Smooth muscle cell (in vitro differentiated cells): ENCODE data around the gene PRSS38. TPM values are rescaled to one million over a fixed set of nuclear protein-coding genes. Genes with fewer than 3 reads are reported as not detected.

Experiments
- DNase-seq: peaks from one replicate; lab custom pipeline; 2025; ENCODE audit not compliant: unreplicated experiment; lab: John Stamatoyannopoulos, UW
- H2AFZ ChIP-seq: fragments of 200-600 bp; sonication (generic); 2 replicates; pipeline ENCODE4 v1.6.0; 2016; ENCODE audit warnings: antibody characterized with exemption, low read depth, mild to moderate bottlenecking
- H3F3A ChIP-seq: fragments of 200-600 bp; sonication (generic); 2 replicates; pipeline ENCODE4 v1.6.0; 2017; ENCODE audit warnings: antibody characterized with exemption, low read depth
- H3K27ac ChIP-seq: fragments of 200-600 bp; sonication (generic); 2 replicates; pipeline ENCODE4 v1.5.1; 2016; ENCODE audit warnings: low read depth, mild to moderate bottlenecking
- H3K27me3 ChIP-seq: fragments of 200-600 bp; sonication (generic); 2 replicates; pipeline ENCODE4 v1.6.1; 2016; ENCODE audit warnings: low read depth, mild to moderate bottlenecking
- H3K36me3 ChIP-seq: fragments of 200-600 bp; sonication (generic); 2 replicates; pipeline ENCODE4 v1.5.1; 2016; ENCODE audit warnings: low read depth
- H3K4me1 ChIP-seq: fragments of 200-600 bp; sonication (generic); 2 replicates; pipeline ENCODE4 v1.5.1; 2016; ENCODE audit warnings: low read depth
- H3K4me2 ChIP-seq: fragments of 200-600 bp; sonication (generic); 2 replicates; pipeline ENCODE4 v1.6.0; 2016; ENCODE audit warnings: mild to moderate bottlenecking
- H3K4me3 ChIP-seq: fragments of 200-600 bp; sonication (generic); 2 replicates; pipeline ENCODE4 v1.5.1; 2016; ENCODE audit warnings: mild to moderate bottlenecking
- H3K79me2 ChIP-seq: fragments of 200-600 bp; sonication (generic); 2 replicates; pipeline ENCODE4 v1.6.0; 2016; ENCODE audit warnings: low read depth, mild to moderate bottlenecking
- H3K9ac ChIP-seq: fragments of 200-600 bp; sonication (generic); 2 replicates; pipeline ENCODE4 v1.6.0; 2016; ENCODE audit warnings: low read depth
- H3K9me3 ChIP-seq: fragments of 200-600 bp; sonication (generic); replicated peaks from 2 replicates; pipeline ENCODE4 v1.5.1; 2016; ENCODE audit warnings: low read depth
- H4K20me1 ChIP-seq: fragments of 200-600 bp; sonication (generic); 2 replicates; pipeline ENCODE4 v1.6.0; 2016; ENCODE audit warnings: low read depth
- CTCF ChIP-seq: fragments of 200-600 bp; sonication (generic); IDR thresholded peaks from 2 replicates; pipeline ENCODE4 v1.5.1; 2017; ENCODE audit warnings: borderline replicate concordance, mild to moderate bottlenecking, antibody characterized with exemption; ENCODE audit not compliant: insufficient read depth, poor library complexity, severe bottlenecking
- WGBS: methylation state at CpG from one replicate; pipeline ENCODE4 v1.1.7; 2016; ENCODE audit warnings: low lambda C conversion rate; 5-methylcytosine and 5-hydroxymethylcytosine counted together
- polyA plus RNA-seq: library from polyadenylated mRNA; unstranded; fragments of >200 nt; fragmentation: Nextera tagmentation; extraction: Ambion mirVana; gene quantifications from 2 replicates; pipeline ENCODE4 v1.2.1, GENCODE V29; 2016
- total RNA-seq: library from RNA; depleted of rRNA; stranded (reverse); fragments of >200 nt; gene quantifications from 2 replicates; pipeline ENCODE4 v1.2.3, GENCODE V29; 2014

The PRSS38 gene
- total and polyA plus RNA-seq, 2 experiments from 2014 or later: not detected

- H3K4me2 ChIP-seq: peak overlapping the region; percentile 54
- TF ChIP-seq CTCF: no peak
- no peak overlapping the region for H3K27ac ChIP-seq
- no peaks in the 10 kb centered on the region for H3F3A ChIP-seq
- peaks cover 10% of the 10 kb centered on the region for H3K27me3 ChIP-seq
- H3K4me3 ChIP-seq: no peak overlapping the region
- no peaks in the 10 kb centered on the region for H3K9me3 ChIP-seq
- H2AFZ ChIP-seq: no peak overlapping the region
- DNase-seq: no peak
- H3K4me1 ChIP-seq: peaks cover 15% of the 10 kb centered on the region
- no peaks in the 10 kb centered on the region for H4K20me1 ChIP-seq
- WGBS: 48% methylated on average over 12 of the region's 12 CpGs
- H3K79me2 ChIP-seq: no peaks in the 10 kb centered on the region
- H3K9ac ChIP-seq: no peak overlapping the region
- H3K36me3 ChIP-seq: no peaks in the 10 kb centered on the region
Observed at GRCh38 chr1:227793948-227794816, 21.3 kb upstream of the PRSS38 start.

GRCh38 chr1:227794817-227795192 lies 20.7 kb upstream of the PRSS38 start:
- no peak for TF ChIP-seq CTCF
- Histone ChIP-seq H3F3A (no peaks in the 10 kb centered on the region), H2AFZ (no peak overlapping the region), H3K4me2 (peak overlapping the region; percentile 54), H3K36me3 (no peaks in the 10 kb centered on the region), H3K4me3 (no peak overlapping the region), H4K20me1 (no peaks in the 10 kb centered on the region), H3K27ac (no peak overlapping the region), H3K9me3 (no peaks in the 10 kb centered on the region), H3K79me2 (no peaks in the 10 kb centered on the region), H3K4me1 (peaks cover 15% of the 10 kb centered on the region), H3K27me3 (peaks cover 10% of the 10 kb centered on the region), H3K9ac (no peak overlapping the region)
- no peak for DNase-seq
- WGBS: 90% methylated on average over 7 of the region's 11 CpGs

GRCh38 chr1:227795732-227796131 lies 19.7 kb upstream of the PRSS38 start:
- H3K4me2 ChIP-seq: no peak overlapping the region
- H3F3A ChIP-seq: no peaks in the 10 kb centered on the region
- H3K4me3 ChIP-seq: no peak overlapping the region
- no peak for TF ChIP-seq CTCF
- H3K27me3 ChIP-seq: peaks cover 10% of the 10 kb centered on the region
- H3K4me1 ChIP-seq: peaks cover 15% of the 10 kb centered on the region
- no peaks in the 10 kb centered on the region for H4K20me1 ChIP-seq
- H3K9me3 ChIP-seq: no peaks in the 10 kb centered on the region
- no peaks in the 10 kb centered on the region for H3K79me2 ChIP-seq
- H3K9ac ChIP-seq: no peak overlapping the region
- H3K27ac ChIP-seq: no peak overlapping the region
- WGBS: 92% methylated on average over 5 of the region's 6 CpGs
- no peak for DNase-seq
- H3K36me3 ChIP-seq: no peaks in the 10 kb centered on the region
- no peak overlapping the region for H2AFZ ChIP-seq
